Measurements from ENCODE around the gene INHA. TPM values are rescaled to one million over a fixed set of nuclear protein-coding genes. Genes with fewer than 3 reads are reported as not detected.

INHA gene
- total RNA-seq, 4 donors from 2014 or later: 0.34 to 3.5 (median 1.5) TPM; not detected in 1

DNA sequence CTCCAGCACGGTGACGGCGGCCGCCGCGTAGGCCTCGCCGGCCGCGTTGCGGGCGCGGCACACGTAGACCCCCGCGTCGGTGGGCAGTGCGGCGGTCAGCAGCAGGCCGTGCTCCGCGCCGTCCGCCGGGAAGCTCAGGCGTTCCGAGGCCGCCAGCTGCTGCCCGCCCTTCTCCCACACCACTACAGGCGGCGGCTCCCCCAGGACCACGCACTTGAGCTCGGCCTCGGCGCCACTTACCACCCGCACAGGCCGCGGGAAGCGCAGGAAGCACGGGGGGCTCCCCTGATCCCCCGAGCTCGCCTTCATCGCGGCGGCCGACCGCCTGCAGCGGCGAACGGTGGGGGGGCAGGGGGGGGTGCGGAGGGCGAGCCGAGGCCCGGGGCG is 1.2 kb upstream of the INHA start:
- DNase-seq (ENCODE audit: low spot score in 2 of 2): no peak
- Histone ChIP-seq H3K27ac (peak overlapping the region; percentile 86), H3K27me3 (peaks cover 9% of the 10 kb centered on the region), H3K4me3 (peak overlapping the region; percentile 93), H3K4me1 (peaks cover 20% of the 10 kb centered on the region), H3K9me3 (no peaks in the 10 kb centered on the region), H3K36me3 (peaks cover 17% of the 10 kb centered on the region)
- TF ChIP-seq EP300 (IDR thresholded peaks at IDR 0.05): no peak
- no peak for TF ChIP-seq POLR2A (IDR thresholded peaks at IDR 0.05)
- TF ChIP-seq, protein P1, sequence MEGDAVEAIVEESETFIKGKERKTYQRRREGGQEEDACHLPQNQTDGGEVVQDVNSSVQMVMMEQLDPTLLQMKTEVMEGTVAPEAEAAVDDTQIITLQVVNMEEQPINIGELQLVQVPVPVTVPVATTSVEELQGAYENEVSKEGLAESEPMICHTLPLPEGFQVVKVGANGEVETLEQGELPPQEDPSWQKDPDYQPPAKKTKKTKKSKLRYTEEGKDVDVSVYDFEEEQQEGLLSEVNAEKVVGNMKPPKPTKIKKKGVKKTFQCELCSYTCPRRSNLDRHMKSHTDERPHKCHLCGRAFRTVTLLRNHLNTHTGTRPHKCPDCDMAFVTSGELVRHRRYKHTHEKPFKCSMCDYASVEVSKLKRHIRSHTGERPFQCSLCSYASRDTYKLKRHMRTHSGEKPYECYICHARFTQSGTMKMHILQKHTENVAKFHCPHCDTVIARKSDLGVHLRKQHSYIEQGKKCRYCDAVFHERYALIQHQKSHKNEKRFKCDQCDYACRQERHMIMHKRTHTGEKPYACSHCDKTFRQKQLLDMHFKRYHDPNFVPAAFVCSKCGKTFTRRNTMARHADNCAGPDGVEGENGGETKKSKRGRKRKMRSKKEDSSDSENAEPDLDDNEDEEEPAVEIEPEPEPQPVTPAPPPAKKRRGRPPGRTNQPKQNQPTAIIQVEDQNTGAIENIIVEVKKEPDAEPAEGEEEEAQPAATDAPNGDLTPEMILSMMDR (IDR thresholded peaks at IDR 0.05): no peak
- no peak for TF ChIP-seq POLR2AphosphoS5 (IDR thresholded peaks at IDR 0.05)
- no CpG with 5 or more reads among the region's 55 CpGs for WGBS

DNA sequence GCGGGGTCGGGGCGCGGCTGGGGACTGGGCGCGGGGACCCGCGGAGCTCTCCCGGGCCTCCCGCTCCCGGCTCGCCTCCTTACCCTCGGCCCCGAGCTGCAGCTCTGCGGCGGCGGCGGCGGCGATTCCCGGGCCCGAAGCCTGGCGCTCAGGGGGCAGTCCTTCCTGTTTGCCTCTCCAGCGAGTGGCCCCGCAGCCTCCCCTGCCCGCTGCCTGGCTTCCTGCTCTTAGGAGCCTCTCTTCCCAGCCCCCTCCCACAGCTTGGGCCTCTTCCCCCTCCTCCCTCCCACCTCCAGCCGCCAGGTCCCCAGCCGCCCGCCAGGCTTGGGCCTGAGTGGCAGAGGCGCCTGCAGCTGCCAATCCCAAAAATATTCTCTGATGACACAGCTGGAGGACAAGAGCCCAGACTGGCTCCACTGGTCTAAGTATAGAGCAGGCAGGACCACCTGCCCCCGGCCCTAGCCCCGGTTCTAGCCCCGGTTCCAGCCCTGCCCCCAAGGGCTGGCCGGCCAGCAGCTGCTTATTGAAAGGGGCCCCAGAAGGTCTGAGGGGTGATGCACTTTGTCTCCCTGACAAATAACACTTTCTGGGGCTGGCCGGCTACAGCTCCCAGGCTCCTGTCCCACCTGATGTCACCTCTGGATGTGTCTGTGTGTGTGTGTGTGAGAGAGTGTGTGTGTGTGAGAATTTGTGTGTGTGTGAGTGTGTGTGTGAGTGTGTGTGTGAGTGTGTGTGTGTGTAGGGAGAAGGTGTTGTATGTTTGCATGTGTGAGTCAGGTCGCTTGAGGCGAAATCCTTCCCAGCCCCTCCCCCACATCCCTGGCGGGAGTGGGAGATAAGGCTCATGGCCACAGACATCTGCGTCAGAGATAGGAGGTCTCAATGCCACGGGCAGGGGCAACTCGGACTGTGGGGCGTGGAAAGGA is 536 bp upstream of the INHA start, which contains the start of gene OBSL1:
TSS of gene OBSL1 (minus strand) at position 229 of the 926 bp plus-strand sequence. CDS start 307 bp downstream, outside the sequence.
- 14% methylated on average over 21 of the region's 42 CpGs for WGBS
- Histone ChIP-seq H3K4me1 (peaks cover 20% of the 10 kb centered on the region), H3K27ac (peak within 1 kb of the TSS; percentile 86), H3K9me3 (no peaks in the 10 kb centered on the region), H3K4me3 (peak within 1 kb of the TSS; percentile 93), H3K27me3 (peaks cover 9% of the 10 kb centered on the region), H3K36me3 (peaks cover 15% of the 10 kb centered on the region)
- no peak for TF ChIP-seq POLR2AphosphoS5 (IDR thresholded peaks at IDR 0.05)
- TF ChIP-seq, protein P1 (IDR thresholded peaks at IDR 0.05): no peak
- no peak for TF ChIP-seq EP300 (IDR thresholded peaks at IDR 0.05)
- DNase-seq (ENCODE audit: low spot score in 2 of 2): no peak

DNA sequence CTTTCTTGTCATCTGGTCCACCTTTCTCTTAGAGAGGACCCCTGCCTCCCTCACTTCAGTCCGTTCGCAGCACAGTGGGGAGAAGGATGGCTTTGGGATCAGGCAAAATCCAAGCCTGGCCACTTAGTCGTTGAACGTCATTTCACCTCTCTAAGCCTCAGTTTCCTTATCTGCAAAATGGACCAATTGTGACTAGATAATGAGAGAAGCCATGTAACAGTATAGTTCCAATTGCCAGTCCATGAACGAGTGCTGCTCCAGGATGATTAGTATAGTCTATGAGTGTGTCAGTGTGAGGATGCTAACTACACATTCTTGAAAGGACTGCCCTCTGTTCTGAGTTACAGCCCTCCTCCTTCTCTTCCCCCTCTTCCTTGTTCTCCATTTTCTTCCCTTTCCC is 1.1 kb downstream of the INHA start:
- TF ChIP-seq POLR2AphosphoS5 (IDR thresholded peaks at IDR 0.05) (no peak), POLR2A (IDR thresholded peaks at IDR 0.05) (no peak), EP300 (IDR thresholded peaks at IDR 0.05) (no peak)
- TF ChIP-seq, protein P1 (IDR thresholded peaks at IDR 0.05): no peak
- H3K27me3 ChIP-seq: peaks cover 19% of the 10 kb centered on the region
- peaks cover 20% of the 10 kb centered on the region for H3K4me1 ChIP-seq
- no peak overlapping the region for H3K4me3 ChIP-seq
- H3K27ac ChIP-seq: no peak overlapping the region
- no peak for DNase-seq (ENCODE audit: low spot score in 2 of 2)
- peaks cover under 1% of the 10 kb centered on the region for H3K36me3 ChIP-seq
- 72% methylated on average over 5 of the region's 5 CpGs for WGBS
- H3K9me3 ChIP-seq: no peaks in the 10 kb centered on the region

DNA sequence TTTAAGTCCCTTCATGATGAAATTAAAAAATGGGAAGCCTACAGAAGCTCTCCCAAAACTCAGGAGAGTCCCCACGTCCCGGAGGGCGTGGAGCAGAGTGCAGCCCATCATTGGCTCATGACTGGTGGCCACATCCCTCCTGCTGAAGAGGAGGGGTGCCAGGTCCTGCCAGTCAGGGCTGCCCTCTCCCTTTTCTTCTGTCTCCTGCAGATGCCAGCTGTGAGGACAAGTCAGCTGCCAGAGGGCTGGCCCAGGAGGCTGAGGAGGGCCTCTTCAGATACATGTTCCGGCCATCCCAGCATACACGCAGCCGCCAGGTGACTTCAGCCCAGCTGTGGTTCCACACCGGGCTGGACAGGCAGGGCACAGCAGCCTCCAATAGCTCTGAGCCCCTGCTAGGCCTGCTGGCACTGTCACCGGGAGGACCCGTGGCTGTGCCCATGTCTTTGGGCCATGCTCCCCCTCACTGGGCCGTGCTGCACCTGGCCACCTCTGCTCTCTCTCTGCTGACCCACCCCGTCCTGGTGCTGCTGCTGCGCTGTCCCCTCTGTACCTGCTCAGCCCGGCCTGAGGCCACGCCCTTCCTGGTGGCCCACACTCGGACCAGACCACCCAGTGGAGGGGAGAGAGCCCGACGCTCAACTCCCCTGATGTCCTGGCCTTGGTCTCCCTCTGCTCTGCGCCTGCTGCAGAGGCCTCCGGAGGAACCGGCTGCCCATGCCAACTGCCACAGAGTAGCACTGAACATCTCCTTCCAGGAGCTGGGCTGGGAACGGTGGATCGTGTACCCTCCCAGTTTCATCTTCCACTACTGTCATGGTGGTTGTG is 2.6 kb downstream of the INHA start:
- Histone ChIP-seq H3K4me1 (peaks cover 23% of the 10 kb centered on the region), H3K27ac (no peak overlapping the region), H3K27me3 (peaks cover 19% of the 10 kb centered on the region), H3K36me3 (no peaks in the 10 kb centered on the region), H3K9me3 (no peaks in the 10 kb centered on the region), H3K4me3 (no peak overlapping the region)
- 73% methylated on average over 15 of the region's 22 CpGs for WGBS
- TF ChIP-seq EP300 (IDR thresholded peaks at IDR 0.05) (no peak), POLR2AphosphoS5 (IDR thresholded peaks at IDR 0.05) (no peak), POLR2A (IDR thresholded peaks at IDR 0.05) (no peak)
- TF ChIP-seq, protein P1 (IDR thresholded peaks at IDR 0.05): no peak
- no peak for DNase-seq (ENCODE audit: low spot score in 2 of 2)
